ENCODE data around the gene RABEP2.
"Not testable (repeated sequence)": the region's sequence is repeated elsewhere in the genome, so short reads cannot be mapped to it uniquely, and the experiment has no call there.

The RABEP2 gene

GRCh38 chr16:28930652-28931051 lies 5.6 kb upstream of the RABEP2 start:
- Histone ChIP-seq H3K9me3 (ENCODE audit: control insufficient read depth, low read length) (no peaks in the 10 kb centered on the region), H3K9ac (ENCODE audit: low read length) (peak overlapping the region; percentile 24), H3K36me3 (ENCODE audit: control insufficient read depth, insufficient read depth, low read length, severe bottlenecking) (no peaks in the 10 kb centered on the region), H3K4me1 (ENCODE audit: control insufficient read depth, insufficient read depth, low read length) (peaks cover 3% of the 10 kb centered on the region), H3K27me3 (replicated peaks; ENCODE audit: control insufficient read depth, insufficient read depth, low read length) (peaks cover 7% of the 10 kb centered on the region), H3K4me3 (ENCODE audit: low read length) (no peak overlapping the region)
- no peak for DNase-seq (ENCODE audit: low read depth)

- Histone ChIP-seq H3K9ac (ENCODE audit: low read length) (peak overlapping the region; percentile 24), H3K4me3 (ENCODE audit: low read length) (no peak overlapping the region), H3K27me3 (replicated peaks; ENCODE audit: control insufficient read depth, insufficient read depth, low read length) (peaks cover 7% of the 10 kb centered on the region), H3K4me1 (ENCODE audit: control insufficient read depth, insufficient read depth, low read length) (peaks cover 3% of the 10 kb centered on the region), H3K36me3 (ENCODE audit: control insufficient read depth, insufficient read depth, low read length, severe bottlenecking) (no peaks in the 10 kb centered on the region), H3K9me3 (ENCODE audit: control insufficient read depth, low read length) (no peaks in the 10 kb centered on the region)
- DNase-seq (ENCODE audit: low read depth): no peak
Measured at GRCh38 chr16:28930203-28930602, 5.2 kb upstream of the RABEP2 start.

- no peaks in the 10 kb centered on the region for H3K36me3 ChIP-seq (ENCODE audit: control insufficient read depth, insufficient read depth, low read length, severe bottlenecking)
- H3K9me3 ChIP-seq (ENCODE audit: control insufficient read depth, low read length): no peaks in the 10 kb centered on the region
- peaks cover 8% of the 10 kb centered on the region for H3K4me1 ChIP-seq (ENCODE audit: control insufficient read depth, insufficient read depth, low read length)
- no peaks in the 10 kb centered on the region for H3K27me3 ChIP-seq (replicated peaks; ENCODE audit: control insufficient read depth, insufficient read depth, low read length)
- no peak overlapping the region for H3K4me3 ChIP-seq (ENCODE audit: low read length)
- no peak for DNase-seq (ENCODE audit: low read depth)
- H3K9ac ChIP-seq (ENCODE audit: low read length): no peak overlapping the region
Measured at GRCh38 chr16:28927815-28928214, 2.8 kb upstream of the RABEP2 start.

- peak overlapping the region; percentile 79 for H3K4me3 ChIP-seq (ENCODE audit: low read length)
- H3K9ac ChIP-seq (ENCODE audit: low read length): peak overlapping the region; percentile 95
- not testable (repeated sequence) for DNase-seq (ENCODE audit: low read depth); H3K9me3 ChIP-seq (ENCODE audit: control insufficient read depth, low read length); H3K27me3 ChIP-seq (replicated peaks; ENCODE audit: control insufficient read depth, insufficient read depth, low read length); H3K36me3 ChIP-seq (ENCODE audit: control insufficient read depth, insufficient read depth, low read length, severe bottlenecking); H3K4me1 ChIP-seq (ENCODE audit: control insufficient read depth, insufficient read depth, low read length)
Measured at GRCh38 chr16:28926284-28926683, 1.2 kb upstream of the RABEP2 start.

- Histone ChIP-seq H3K4me3 (ENCODE audit: low read length) (peak overlapping the region; percentile 79), H3K36me3 (ENCODE audit: control insufficient read depth, insufficient read depth, low read length, severe bottlenecking) (no peaks in the 10 kb centered on the region), H3K9me3 (ENCODE audit: control insufficient read depth, low read length) (no peaks in the 10 kb centered on the region), H3K9ac (ENCODE audit: low read length) (peak overlapping the region; percentile 95), H3K27me3 (replicated peaks; ENCODE audit: control insufficient read depth, insufficient read depth, low read length) (no peaks in the 10 kb centered on the region), H3K4me1 (ENCODE audit: control insufficient read depth, insufficient read depth, low read length) (peaks cover 8% of the 10 kb centered on the region)
- peak; percentile 84 for DNase-seq (ENCODE audit: low read depth)
Measured at GRCh38 chr16:28925386-28926228, 569 bp upstream of the RABEP2 start.

GRCh38 chr16:28924399-28924761 lies 658 bp downstream of the RABEP2 start:
- H3K4me3 ChIP-seq (ENCODE audit: low read length): peak overlapping the region; percentile 79
- H3K36me3 ChIP-seq (ENCODE audit: control insufficient read depth, insufficient read depth, low read length, severe bottlenecking): peaks cover 4% of the 10 kb centered on the region
- no peaks in the 10 kb centered on the region for H3K9me3 ChIP-seq (ENCODE audit: control insufficient read depth, low read length)
- no peaks in the 10 kb centered on the region for H3K27me3 ChIP-seq (replicated peaks; ENCODE audit: control insufficient read depth, insufficient read depth, low read length)
- peak overlapping the region; percentile 51 for H3K9ac ChIP-seq (ENCODE audit: low read length)
- H3K4me1 ChIP-seq (ENCODE audit: control insufficient read depth, insufficient read depth, low read length): peaks cover 8% of the 10 kb centered on the region
- DNase-seq (ENCODE audit: low read depth): no peak

GRCh38 chr16:28923652-28924398 lies 1.2 kb downstream of the RABEP2 start:
- H3K9ac ChIP-seq (ENCODE audit: low read length): peak overlapping the region; percentile 51
- H3K9me3 ChIP-seq (ENCODE audit: control insufficient read depth, low read length): no peaks in the 10 kb centered on the region
- no peak for DNase-seq (ENCODE audit: low read depth)
- peaks cover 9% of the 10 kb centered on the region for H3K36me3 ChIP-seq (ENCODE audit: control insufficient read depth, insufficient read depth, low read length, severe bottlenecking)
- H3K27me3 ChIP-seq (replicated peaks; ENCODE audit: control insufficient read depth, insufficient read depth, low read length): no peaks in the 10 kb centered on the region
- H3K4me1 ChIP-seq (ENCODE audit: control insufficient read depth, insufficient read depth, low read length): peaks cover 8% of the 10 kb centered on the region
- peak overlapping the region; percentile 79 for H3K4me3 ChIP-seq (ENCODE audit: low read length)

GRCh38 chr16:28923231-28923587 lies 1.8 kb downstream of the RABEP2 start:
- H3K27me3 ChIP-seq (replicated peaks; ENCODE audit: control insufficient read depth, insufficient read depth, low read length): no peaks in the 10 kb centered on the region
- H3K36me3 ChIP-seq (ENCODE audit: control insufficient read depth, insufficient read depth, low read length, severe bottlenecking): peaks cover 12% of the 10 kb centered on the region
- no peak for DNase-seq (ENCODE audit: low read depth)
- no peaks in the 10 kb centered on the region for H3K9me3 ChIP-seq (ENCODE audit: control insufficient read depth, low read length)
- H3K4me1 ChIP-seq (ENCODE audit: control insufficient read depth, insufficient read depth, low read length): peaks cover 8% of the 10 kb centered on the region
- H3K4me3 ChIP-seq (ENCODE audit: low read length): no peak overlapping the region
- H3K9ac ChIP-seq (ENCODE audit: low read length): no peak overlapping the region

GRCh38 chr16:28918698-28919097 lies 6.3 kb downstream of the RABEP2 start:
- DNase-seq (ENCODE audit: low read depth): no peak
- H3K27me3 ChIP-seq (replicated peaks; ENCODE audit: control insufficient read depth, insufficient read depth, low read length): no peaks in the 10 kb centered on the region
- no peak overlapping the region for H3K4me3 ChIP-seq (ENCODE audit: low read length)
- peaks cover 30% of the 10 kb centered on the region for H3K36me3 ChIP-seq (ENCODE audit: control insufficient read depth, insufficient read depth, low read length, severe bottlenecking)
- no peaks in the 10 kb centered on the region for H3K4me1 ChIP-seq (ENCODE audit: control insufficient read depth, insufficient read depth, low read length)
- H3K9ac ChIP-seq (ENCODE audit: low read length): no peak overlapping the region
- H3K9me3 ChIP-seq (ENCODE audit: control insufficient read depth, low read length): no peaks in the 10 kb centered on the region

- H3K4me3 ChIP-seq (ENCODE audit: low read length): no peak overlapping the region
- no peaks in the 10 kb centered on the region for H3K27me3 ChIP-seq (replicated peaks; ENCODE audit: control insufficient read depth, insufficient read depth, low read length)
- no peak for DNase-seq (ENCODE audit: low read depth)
- peaks cover 30% of the 10 kb centered on the region for H3K36me3 ChIP-seq (ENCODE audit: control insufficient read depth, insufficient read depth, low read length, severe bottlenecking)
- no peaks in the 10 kb centered on the region for H3K4me1 ChIP-seq (ENCODE audit: control insufficient read depth, insufficient read depth, low read length)
- H3K9me3 ChIP-seq (ENCODE audit: control insufficient read depth, low read length): no peaks in the 10 kb centered on the region
- no peak overlapping the region for H3K9ac ChIP-seq (ENCODE audit: low read length)
Measured at GRCh38 chr16:28917095-28917494, 7.9 kb downstream of the RABEP2 start.

GRCh38 chr16:28915181-28915580 lies 9.9 kb downstream of the RABEP2 start:
- no peaks in the 10 kb centered on the region for H3K4me1 ChIP-seq (ENCODE audit: control insufficient read depth, insufficient read depth, low read length)
- no peaks in the 10 kb centered on the region for H3K9me3 ChIP-seq (ENCODE audit: control insufficient read depth, low read length)
- peak; percentile 50 for DNase-seq (ENCODE audit: low read depth)
- H3K27me3 ChIP-seq (replicated peaks; ENCODE audit: control insufficient read depth, insufficient read depth, low read length): no peaks in the 10 kb centered on the region
- H3K4me3 ChIP-seq (ENCODE audit: low read length): no peak overlapping the region
- no peak overlapping the region for H3K9ac ChIP-seq (ENCODE audit: low read length)
- H3K36me3 ChIP-seq (ENCODE audit: control insufficient read depth, insufficient read depth, low read length, severe bottlenecking): peaks cover 32% of the 10 kb centered on the region

All from adipocyte (in vitro differentiated cells).